GM19452 (cell line): ENCODE results near the gene ILF3.
"Not testable (repeated sequence)": the region's sequence is repeated elsewhere in the genome, so short reads cannot be mapped to it uniquely, and the experiment has no call there.

Experiments used
- ATAC-seq: cut with Tn5 transposase; IDR thresholded peaks from one replicate; pipeline ENCODE4 v1.9.1; 2021; ENCODE audit not compliant: unreplicated experiment

Gene ILF3

DNA sequence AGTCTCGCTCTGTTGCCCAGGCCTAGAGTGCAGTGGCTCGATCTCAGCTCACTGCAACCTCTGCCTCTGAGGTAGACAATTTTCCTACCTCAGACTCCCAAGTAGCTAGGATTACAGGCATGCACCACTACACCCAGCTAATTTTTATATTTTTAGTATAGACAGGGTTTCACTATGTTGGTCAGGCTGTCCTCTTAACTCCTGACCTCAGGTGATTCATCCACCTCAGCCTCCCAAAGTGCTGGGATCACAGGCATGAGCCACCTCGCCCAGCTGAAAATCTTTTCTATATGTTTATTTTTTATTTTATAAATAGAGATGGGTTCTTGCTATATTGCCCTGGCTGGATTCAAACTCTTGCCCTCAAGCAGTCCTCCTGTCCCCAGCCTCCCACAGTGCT, 17.8 kb downstream of the ILF3 start:
- ATAC-seq, result not testable (repeated sequence)

DNA sequence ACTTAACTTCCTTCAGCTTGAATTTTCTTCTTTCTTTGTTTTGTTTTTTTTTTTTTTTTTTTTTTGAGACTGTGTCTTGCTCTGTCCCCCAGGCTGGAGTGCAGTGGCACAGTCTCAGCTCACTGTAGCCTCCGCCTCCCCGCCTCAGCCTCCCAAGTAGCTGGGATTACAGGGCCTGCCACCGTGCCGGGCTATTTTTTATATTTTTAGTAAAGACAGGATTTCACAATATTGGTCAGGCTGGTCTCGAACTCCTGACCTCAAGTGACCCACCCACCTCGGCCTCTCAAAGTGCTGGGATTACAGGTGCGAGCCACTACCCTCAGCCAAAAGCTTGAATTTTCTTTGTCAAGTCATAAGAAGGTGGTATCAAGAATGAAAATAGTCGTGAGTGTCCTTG, 21.1 kb downstream of the ILF3 start:
- not testable (repeated sequence) for ATAC-seq

DNA sequence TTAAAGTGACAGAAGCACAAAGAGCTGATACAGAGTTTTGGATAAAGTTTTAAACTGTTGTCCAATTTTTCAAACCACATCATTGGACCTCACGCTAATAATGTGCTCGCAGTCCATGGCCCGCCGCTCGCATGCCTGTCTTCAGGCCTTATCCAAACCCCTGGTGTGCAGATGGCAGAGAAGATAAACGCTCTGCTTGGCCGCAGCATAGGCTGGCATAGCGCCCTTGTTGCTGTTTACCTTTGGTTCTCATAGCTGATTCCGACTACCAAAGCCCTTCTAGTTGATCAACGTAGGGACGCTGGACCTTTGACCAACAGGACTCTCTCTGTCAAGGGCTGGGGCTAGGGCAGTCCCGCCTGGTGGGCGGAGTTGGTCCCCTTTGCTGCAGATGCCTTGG, 23.6 kb downstream of the ILF3 start:
- ATAC-seq, result no peak

DNA sequence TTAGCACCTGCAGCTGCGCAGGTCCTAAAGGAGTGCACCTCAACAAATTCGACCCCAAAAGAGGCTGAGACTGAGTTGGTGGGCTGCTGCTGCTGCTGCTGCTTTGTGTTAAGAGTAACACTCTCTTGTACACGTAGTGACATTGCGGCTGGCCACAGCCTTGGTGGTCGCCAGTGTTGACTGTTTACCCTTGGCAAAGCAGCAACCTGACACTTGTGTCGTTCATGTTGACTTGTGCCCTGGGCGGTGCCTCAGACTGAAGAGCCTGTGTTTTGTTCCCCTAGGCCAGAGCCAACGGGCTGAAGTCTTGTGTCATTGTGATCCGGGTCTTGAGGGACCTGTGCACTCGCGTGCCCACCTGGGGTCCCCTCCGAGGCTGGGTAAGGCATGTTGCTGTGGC, 24.7 kb downstream of the ILF3 start:
- ATAC-seq, result no peak

DNA sequence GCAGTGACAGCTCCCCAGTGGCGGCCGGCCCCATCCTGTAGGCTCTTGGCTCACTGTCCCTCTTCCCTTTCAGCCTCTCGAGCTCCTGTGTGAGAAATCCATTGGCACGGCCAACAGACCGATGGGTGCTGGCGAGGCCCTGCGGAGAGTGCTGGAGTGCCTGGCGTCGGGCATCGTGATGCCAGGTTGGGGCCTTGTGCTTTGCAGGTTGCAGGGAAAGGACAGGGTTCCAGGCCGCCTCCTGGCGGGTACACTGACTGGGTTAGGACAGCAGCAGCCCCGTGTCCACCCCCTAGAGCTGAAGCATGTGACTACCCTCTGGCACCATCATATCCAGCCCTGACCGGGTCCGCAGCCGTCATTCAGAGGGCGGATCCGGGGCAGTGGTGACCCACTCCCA, 25.6 kb downstream of the ILF3 start:
- no peak for ATAC-seq

DNA sequence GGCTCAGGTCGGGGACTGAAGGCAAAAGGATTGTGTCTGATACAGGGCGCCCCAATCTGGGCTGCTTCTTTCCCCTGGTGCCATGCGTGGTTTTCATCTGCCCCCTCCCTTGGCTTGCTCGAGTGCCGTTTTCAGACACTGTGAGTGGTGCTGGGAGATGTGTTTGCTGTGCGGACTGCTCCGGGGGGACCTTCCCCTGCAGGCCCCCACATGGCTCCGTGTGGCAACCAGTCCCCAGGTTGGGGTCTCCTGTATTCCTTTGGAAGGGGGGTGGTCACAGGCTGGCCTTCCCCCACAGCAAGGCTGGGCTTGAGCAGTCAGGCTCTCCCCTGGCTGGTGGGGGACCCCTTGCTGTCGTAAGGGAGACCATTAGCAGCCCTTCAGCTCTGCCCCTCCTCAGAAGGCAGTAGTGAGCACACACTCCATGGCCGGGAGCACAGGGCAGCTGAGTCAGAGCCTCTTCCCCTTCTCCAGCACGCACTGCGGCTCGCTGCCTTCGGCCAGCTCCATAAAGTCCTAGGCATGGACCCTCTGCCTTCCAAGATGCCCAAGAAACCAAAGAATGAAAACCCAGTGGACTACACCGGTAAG, 26.5 kb downstream of the ILF3 start:
- no peak for ATAC-seq

DNA sequence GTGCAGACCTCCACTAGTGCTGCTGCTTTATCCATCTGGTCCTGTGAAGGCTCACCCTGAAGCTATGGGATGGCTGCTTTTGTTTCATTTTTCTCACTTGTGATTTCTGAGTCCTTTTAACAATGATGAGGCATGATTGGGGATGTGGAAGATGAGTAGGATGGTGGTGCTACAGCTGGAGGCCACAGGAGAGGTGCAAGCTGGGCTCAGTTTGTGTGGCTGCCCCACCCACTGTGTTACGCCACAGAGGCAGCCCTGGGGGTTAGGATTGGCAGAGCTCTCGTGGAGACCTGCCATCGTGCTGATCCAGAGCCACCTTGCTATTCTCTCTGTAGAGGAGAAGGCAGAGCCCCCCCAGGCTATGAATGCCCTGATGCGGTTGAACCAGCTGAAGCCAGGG, 27.5 kb downstream of the ILF3 start:
- no peak for ATAC-seq

DNA sequence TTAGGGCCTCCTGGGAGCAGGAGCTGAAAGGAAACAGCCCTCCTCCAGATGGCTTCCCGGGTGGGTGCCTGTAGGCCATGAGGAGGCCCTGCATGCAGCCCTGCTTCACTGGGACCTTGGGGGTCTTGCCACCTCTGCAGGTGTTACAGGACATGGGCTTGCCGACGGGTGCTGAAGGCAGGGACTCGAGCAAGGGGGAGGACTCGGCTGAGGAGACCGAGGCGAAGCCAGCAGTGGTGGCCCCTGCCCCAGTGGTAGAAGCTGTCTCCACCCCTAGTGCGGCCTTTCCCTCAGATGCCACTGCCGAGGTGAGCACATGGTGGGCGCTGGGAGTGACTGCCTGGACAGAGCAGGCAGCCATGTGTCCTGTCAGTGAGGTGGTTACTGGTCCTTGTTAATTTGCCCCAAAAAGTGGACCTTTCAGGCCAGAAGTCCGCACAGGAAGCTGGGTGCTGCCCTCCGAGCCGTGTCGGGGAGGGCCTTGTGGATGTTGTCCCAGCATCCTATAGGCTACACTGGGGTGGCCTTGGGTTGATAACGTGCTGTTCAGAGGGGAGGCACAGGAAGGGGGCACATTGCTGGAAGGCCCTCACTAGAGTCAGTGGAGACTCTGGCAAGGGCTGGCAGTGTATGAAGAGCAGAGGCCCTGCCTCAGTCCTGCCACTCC, 28.4 kb downstream of the ILF3 start:
- no peak for ATAC-seq

DNA sequence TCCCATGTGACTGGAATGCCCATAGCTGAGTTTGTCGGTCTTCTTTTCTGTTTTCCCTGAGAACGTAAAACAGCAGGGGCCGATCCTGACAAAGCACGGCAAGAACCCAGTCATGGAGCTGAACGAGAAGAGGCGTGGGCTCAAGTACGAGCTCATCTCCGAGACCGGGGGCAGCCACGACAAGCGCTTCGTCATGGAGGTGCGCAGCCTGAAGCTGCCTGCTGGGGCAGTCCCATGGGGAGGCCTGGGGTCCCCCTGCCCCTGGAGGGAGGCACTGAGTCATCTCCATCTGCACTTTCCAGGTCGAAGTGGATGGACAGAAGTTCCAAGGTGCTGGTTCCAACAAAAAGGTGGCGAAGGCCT, 28.9 kb downstream of the ILF3 start:
- no peak for ATAC-seq

DNA sequence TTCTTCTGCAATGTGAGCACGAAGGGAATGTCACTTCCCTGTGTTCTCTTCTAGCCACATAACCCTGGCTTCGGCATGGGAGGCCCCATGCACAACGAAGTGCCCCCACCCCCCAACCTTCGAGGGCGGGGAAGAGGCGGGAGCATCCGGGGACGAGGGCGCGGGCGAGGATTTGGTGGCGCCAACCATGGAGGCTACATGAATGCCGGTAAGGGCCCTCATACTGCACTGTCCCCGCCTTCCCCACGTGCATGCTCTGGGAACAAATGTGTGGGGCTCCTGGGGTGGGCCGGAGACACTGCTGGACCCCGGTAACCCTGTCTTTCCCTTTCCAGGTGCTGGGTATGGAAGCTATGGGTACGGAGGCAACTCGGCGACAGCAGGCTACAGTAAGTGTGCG, 29.4 kb downstream of the ILF3 start:
- no peak for ATAC-seq

DNA sequence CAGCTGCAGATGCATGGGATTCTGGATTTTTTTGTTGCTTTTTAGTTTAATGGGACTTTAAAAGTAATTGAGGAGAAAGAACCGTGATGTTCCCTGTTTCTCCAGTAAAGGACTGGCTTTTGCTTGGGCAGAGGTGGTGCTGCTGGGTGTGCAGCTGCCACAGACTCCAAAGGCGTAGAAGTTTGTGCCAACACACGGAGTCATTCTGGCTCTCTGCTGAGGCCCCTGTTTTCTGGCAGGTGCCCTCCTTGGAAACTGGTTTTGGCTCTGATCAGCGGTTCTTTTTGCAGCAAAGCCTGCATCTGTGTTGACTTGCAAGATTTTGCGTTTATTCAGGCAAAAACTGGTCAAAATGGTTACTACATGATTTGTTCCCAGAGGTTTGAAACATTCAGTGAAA, 31.1 kb downstream of the ILF3 start:
- ATAC-seq, result no peak

DNA sequence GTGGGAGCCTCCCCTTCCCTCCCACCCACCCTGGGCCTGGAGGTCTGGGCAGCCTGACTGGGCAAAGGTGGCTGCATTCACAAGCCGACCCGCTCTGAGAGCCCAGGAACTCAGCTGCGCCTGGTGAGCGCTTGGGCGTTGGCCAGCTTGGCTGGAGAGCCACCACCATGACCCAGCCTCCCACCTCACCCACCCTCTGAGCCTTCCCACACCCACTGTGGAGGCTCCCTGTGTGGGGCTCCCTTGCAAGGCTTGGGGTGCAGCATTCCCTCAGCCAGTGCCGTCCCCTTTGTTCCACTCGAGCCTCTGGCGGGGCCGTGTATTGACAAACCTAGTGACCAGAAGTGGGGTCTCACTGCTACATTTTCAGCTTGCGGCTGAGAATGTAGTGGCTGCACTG, 32.0 kb downstream of the ILF3 start:
- no peak for ATAC-seq

DNA sequence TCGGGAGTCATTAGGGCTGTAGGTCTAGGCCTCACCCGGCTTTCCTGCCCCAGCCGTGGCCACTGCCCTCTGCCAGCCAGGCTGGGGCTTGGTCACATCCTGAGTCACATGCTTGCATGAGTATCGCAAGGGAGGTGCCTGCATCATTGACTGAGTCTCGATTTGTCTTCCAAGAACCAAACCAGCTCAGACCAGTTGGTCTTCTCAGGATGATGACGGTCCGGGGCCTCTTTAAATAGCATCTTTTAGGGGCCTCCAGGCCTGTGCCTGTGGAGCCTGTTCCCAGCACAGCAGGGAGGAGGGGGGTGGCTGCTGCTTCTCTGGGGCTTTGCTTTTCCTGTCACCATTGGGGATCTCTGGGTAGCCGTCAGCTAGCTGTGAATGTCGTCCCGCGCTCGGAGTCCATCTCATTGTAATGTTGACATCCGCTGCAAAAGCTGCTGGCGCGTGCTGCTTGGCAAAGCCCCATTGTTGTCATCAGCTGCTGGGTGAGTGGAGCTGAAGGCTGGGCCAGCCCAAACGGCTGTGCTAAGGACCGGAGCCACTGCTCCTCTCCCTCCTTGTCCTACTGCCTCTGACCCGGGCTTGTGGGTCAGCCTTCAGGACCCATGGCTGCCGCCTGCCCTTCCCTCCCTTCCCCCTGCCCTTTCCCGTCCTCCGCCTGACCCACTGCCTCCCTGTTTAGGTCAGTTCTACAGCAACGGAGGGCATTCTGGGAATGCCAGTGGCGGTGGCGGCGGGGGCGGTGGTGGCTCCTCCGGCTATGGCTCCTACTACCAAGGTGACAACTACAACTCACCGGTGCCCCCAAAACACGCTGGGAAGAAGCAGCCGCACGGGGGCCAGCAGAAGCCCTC, 32.7 kb downstream of the ILF3 start:
- ATAC-seq, result no peak

DNA sequence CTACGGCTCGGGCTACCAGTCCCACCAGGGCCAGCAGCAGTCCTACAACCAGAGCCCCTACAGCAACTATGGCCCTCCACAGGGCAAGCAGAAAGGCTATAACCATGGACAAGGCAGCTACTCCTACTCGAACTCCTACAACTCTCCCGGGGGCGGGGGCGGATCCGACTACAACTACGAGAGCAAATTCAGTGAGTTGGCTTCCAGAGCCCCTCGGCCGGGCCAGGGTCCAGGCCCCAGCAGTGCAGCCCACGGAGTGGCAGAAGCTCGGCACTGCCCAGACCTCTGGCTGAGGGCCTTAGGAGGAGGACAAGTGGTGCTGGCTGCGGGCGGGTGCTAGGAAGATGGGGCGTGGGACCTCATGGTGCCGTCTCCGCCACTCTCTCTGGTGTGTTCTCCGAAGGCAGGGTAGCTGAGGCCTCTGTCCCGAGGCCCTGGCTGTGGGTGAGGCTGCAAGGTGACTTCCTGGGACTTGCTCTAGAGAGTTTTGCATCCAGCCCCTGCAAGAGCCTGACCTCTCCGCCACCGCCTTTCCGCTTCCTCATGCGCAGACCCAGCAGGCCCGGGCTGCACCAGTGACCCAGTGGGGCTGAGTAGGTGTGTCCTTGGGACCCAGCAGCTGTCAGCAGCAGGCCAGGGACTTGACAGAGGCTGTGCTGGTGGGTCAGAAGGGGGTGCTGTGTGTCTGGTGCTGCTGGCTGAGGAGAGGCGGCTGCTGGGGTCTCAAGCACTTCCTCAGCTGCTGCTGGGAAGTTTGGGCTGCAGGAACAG, 33.6 kb downstream of the ILF3 start:
- ATAC-seq, result no peak

DNA sequence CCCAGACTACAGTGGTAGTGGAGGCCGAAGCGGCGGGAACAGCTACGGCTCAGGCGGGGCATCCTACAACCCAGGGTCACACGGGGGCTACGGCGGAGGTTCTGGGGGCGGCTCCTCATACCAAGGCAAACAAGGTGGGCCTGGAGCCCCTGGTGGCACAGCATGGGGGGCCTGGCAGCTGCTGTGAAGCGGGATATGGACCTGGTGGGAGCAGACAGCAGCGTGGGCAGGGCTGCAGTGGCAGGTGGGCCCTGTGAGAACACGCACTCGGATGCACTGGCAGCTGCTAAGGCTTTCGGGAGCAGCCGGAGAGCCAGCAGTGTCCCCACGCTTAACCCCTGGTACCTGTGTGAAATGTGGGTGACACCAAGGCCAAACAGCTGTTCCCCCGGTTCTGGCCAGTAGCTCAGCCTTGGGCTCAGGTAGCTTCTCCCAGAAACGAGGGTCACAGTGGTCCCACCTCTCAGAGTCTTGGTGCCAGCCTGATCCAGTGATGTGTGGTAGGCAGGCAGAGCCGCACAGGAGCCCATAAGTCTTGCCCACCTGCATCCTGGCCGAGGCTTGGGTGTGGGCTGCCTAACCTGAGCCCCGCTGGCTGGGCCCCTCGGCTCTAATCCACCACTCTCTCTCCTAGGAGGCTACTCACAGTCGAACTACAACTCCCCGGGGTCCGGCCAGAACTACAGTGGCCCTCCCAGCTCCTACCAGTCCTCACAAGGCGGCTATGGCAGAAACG, 34.6 kb downstream of the ILF3 start:
- no peak for ATAC-seq

DNA sequence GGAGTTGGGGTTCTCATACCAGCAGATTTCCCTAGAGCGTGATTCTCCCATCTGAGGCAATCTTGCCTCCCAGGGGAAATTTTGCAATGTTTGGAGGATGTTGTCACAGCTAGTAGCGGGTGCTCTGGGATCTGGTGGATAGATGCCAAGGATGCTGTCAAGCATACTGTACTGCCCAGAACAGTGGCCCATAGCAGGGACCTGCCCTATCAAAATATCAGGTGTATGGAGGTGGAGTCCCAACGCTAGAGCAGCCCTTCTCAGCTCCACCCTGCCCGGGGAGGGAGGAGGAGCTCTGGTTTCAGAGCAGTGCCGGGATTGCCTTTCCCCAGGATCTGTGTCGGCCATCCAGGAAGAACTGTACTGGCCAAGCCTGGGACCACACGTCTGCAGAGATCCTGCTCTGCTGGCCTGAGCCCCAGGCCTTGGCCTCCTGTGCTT, 36.2 kb downstream of the ILF3 start:
- no peak for ATAC-seq

DNA sequence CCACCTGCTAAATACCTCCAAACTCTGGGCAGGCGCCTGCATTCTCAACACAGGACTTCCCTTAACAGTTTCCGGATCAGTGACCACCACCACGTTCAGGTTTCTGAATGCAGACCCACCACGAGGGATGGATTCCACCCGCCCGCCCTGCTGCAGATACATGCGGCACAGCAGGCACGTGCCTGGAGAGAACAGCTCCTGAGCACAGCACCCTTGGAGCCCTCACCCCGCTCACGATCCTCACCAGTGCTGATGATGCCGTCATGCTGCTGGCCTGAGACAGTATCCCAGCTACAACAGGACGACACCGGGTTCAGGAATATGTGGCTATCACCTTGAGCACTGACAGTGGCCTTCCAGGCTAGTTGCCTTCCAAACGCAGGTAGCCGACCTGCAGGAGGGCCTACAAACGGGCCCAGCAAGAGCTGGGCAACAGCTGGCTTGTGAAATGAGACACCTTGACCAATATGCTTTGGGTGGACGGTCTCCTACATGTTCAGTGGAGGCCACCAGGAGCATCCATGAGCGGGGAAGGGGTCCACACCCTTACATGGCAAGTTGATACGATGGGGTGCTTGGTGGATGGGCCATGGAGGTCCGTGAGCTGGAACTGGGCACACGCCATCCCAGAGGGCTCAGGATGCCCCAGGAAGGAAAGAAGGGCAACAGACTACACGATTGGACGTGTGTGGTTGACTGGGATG, 37.2 kb downstream of the ILF3 start:
- no peak for ATAC-seq

DNA sequence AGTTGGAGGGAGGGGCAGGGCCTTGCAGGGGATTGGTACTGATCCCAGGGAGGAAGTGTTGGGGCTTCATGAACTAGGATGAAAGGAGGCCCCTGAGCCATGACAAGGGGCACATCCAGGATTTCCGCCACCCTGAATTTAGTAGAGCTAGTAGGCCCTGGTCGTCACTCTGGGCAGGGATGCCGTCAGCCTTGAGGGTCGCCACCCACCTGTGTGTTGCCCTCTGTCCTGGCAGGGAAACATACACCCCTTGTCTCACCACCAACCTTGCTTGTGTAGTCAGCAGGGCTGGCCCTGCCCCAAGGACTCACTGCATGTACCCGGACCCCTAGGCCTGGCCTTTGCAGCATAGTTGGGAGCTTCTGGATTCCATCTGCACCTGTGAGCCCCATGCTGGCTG, 37.7 kb downstream of the ILF3 start:
- no peak for ATAC-seq

DNA sequence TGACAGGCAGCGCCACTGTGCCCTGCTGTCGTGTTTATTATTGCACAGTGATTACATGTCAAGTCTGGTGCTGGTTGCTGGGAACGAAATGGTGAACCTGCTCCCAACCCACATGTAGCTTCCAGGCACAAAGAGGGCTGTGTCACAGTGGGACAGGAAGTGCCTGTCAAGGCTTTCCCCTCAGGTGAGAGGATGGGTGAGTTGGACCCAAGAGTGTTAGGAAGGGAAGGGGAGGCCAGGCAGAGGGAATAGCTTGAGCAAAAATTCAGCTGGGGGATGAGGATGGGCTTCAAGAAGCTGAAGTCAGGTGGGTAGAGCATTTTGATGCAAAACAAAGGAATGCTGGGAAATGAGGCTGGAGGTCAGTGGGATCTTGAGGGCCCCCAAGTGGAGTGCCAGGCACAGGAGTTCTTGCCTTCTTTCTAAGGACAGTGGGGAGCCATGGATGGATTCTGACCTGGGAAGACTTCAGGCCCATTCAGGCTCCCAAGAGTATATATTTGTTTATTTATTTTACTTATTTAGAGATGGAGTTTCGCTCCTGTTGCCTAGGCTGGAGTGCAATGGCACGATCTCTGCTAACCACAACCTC, 38.6 kb downstream of the ILF3 start:
- ATAC-seq, result no peak
